Raji (cell line): ENCODE measurements around the gene ALK.

Source experiments
- POLR2A ChIP-seq: IDR thresholded peaks from 2 replicates; pipeline ENCODE4 v1.6.1; 2011; ENCODE audit warnings: low read depth, low read length, control low read depth; ENCODE audit not compliant: insufficient read depth

Gene ALK

GRCh38 chr2:29296585-29296984 is 624.8 kb downstream of the ALK start:
- TF ChIP-seq POLR2A = no peak

- TF ChIP-seq POLR2A = no peak
Measured at GRCh38 chr2:29295845-29296244, 625.5 kb downstream of the ALK start.

DNA sequence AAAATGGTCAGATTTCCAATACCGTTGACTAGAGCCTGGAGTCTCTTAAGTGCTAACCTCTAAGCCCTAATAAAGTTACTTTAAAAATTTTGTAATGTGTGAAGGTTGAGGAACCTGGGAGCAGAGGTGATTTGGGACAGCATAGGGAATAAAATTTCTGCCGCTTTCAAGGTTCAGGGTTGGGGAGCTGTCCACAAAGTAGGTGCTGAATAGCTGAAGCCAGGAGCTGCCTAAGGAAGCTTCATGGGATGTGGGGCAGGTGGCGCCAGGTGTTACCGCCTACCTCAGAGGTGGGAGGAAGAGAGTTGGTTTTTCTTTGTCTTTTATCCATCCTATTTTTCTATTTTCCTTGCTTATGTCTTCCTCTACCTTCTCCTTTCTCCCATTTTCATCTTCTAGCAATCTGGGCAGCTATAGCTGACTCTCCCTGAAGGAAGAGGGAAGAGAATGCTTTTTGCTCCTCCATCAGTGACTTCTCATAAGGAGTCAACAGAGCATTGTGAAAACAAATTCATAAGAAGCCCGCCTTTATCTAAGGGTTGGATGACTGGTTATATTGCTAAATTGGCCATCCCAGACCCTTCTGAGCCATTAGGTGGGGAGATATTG is 627.5 kb downstream of the ALK start:
- TF ChIP-seq POLR2A = no peak

DNA sequence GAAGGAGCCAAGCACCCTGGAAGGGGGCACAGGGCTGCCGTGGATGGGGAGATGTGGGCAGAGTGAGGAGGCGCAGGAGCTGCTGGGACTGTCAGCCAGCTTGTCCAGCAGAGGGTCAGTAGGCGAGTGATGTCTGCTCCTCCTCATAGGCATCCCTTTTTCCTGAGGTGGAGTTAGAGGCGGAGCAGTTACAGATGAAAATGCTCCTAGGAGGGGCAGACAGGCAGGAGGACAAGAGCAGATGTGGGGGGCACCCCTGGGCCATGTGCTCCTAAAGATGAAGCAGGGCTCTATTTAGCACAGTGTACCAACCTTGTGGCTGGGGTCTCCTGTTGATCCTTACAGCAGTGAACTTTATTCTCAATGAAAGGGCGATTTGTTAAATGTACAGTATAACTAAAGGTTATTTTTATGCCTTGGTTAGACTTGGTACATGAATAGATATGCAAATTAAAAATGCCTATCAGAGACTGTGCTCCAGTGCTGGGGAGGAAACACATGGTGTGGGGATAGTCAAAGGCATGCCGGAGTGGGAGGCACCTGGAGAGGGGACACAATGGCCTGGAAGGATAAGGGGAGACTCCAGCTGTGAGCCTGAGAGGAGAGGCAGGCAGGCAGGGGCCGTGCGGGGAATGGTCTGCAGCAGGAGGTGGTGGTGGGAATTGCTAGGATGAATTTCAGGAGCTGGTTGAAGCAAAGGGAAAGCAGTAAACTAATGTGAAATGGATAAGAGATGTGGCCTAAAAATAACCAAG is 630.9 kb downstream of the ALK start:
- no peak for TF ChIP-seq POLR2A

DNA sequence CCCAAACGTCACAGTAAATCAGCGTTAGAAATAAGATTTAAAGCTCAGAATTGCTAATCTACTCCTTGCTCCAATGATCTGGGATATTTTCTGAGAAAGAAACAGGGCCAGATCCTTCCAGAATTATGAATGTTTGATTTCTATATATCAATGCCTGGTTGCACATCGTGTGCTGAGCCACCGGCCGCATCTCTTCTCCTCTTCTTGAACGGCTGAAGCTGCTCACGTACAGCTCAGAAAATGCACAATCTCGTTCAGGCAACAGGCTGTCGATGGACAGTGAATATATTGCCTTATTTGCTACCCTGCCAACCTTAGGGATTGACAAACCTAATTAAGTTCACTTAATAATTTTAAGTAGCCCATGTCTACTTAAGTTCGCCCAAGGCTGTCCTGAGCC is 636.7 kb downstream of the ALK start:
- no peak for TF ChIP-seq POLR2A

GRCh38 chr2:29281916-29282247 is 639.5 kb downstream of the ALK start:
- TF ChIP-seq POLR2A = no peak

GRCh38 chr2:29281086-29281915 is 640.1 kb downstream of the ALK start:
- no peak for TF ChIP-seq POLR2A

- no peak for TF ChIP-seq POLR2A
Measured at GRCh38 chr2:29278966-29279365, 642.4 kb downstream of the ALK start.

DNA sequence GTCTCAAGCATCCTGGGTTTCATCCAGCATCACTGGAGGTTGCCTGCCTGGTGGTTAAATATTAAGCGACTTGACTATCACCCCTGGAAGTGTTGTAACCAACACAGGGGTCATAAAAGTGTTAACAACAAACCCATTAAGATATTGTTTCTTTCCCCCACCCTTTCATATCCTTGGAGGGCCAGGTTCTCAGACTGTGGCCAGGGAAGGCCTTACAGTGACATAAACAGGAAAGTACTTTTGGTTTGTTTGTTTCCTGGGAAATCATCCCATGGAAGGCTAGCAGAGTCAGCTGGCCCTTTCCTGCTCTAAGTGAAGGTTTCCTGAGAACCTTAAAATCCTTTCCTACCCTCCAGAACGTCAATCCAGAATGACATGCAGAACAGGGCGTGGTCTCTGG is 645.2 kb downstream of the ALK start:
- no peak for TF ChIP-seq POLR2A

DNA sequence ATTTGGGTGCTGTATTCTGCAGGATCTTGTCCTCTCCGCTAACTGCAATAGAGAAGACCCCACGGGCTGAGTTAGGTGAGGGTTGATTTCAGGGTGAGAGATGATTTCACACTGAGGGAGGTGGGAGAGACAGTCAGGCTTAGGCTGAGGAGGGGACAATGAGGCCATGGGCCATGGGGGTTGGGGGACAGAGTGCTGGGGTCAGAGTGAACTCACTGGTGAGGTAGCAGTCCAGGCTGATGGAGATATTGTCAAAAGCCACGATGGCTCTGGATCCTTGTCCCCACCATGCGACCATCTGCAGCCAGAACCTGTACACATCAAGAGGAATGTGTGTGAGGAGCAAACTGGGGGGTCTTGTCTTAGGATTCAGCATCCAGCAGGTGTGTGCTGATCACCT is 646.2 kb downstream of the ALK start:
- TF ChIP-seq POLR2A = no peak

DNA sequence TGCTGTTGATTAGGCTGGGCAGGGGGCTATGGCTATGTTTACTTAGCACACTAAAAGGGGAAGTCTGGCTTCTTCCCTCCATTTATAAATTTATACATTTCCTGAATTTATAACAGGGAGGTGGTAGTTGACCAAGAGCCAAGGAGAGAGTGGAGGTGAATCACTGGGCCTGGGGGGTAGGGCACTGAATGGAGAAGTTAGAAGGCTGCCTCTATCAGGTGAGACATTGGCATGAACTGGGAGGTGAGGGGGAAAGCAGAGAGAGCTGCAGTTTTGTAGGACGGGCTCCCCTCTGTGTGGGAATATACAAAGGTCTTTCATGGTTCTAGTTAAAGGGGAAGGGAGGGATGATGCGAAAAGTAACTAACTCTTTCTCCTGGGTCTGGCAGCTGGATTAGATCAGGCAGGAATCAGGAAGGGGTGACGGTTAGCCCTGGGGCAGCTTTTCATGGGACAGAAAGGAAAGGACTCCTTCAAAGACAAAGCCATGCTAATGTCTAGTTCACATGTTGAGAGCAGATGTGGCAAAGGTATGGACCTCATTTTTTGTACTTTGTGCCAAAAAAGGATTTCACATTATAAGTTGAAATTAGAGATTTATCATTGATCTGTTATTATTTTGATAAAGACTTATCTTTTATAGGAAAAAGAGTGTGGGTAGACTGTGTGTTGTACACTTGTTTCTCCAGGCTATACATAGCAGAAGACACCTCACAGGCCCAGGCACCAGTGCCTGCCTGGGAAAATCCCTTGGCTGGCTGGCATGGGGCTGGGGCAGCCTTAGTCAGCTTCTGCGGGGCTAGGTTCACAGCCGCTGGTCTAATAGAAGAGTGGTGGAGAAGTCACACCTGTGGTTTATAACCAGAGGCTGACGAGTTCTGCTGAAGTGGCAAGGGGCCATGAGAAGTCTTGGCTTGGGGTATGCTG is 647.4 kb downstream of the ALK start:
- TF ChIP-seq POLR2A = no peak

DNA sequence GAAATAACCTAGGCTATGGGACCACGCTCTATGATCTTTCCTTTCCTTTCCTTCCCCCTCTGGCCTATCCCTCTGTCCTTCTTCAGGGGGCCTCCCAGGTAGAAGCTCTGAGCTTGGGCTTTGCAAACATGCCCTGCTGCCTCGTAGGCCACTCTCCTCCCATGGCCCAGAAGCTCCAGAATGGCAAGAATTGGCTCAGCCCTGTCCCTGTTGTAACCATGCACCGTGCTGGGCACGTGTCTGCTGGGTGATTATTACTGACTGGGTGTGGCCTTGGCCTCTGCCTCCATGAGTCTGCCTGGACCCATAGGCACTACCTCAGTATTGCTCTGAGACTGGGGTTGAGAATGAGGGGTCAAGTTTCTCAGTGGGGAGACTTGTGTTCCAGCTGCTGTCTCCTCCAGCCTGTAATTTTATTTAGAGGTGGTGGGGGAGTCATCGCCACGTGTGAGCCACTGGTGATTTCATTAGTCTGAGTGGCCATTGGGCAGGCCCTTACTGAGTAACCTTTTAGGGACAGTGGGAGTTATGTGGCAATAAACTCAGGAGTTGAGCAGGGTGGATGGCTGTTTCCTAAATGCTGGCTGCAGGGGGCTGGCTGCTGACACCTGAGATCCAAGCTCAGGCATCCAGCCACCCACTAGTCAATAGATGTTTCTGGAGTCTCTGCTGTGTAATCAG is 648.2 kb downstream of the ALK start:
- TF ChIP-seq POLR2A = no peak

DNA sequence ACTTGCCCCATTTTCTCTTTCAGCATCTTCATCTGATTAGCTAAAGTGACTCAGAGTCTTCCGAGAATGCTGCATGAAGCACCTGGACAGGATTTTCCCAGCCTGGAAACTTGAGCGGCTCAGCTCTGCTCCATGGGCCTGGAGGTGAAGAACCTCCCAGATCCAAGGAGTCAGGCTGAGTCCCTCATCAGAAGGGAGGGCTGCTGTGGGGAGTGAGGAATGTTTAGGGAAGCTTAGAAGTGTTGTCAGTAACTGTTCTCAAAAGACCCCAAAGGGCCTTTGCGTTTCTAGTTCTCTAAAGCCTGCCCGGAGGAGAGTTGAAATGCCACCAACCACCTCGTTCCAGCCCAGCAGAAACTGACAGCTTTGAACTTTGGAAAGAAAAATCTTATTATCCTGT is 649.1 kb downstream of the ALK start:
- no peak for TF ChIP-seq POLR2A

- TF ChIP-seq POLR2A = no peak
Measured at GRCh38 chr2:29270701-29271121, 650.7 kb downstream of the ALK start.

GRCh38 chr2:29269765-29270109 is 651.6 kb downstream of the ALK start:
- no peak for TF ChIP-seq POLR2A
